H54 (cell line): ENCODE data around the gene WDR36.

Experiments
- DNase-seq: peaks from one replicate; pipeline ENCODE4 v3.0.0; 2011; ENCODE audit warnings: low spot score, mixed read lengths; ENCODE audit not compliant: insufficient read length
- FAIRE-seq: peaks from 3 replicates; lab custom pipeline; 2011; peaks lifted over from hg19 to GRCh38; lab: Jason Lieb, UNC
- POLR2A ChIP-seq: IDR thresholded peaks from 2 replicates; pipeline ENCODE4 v1.6.1; 2011; ENCODE audit warnings: low read depth, mild to moderate bottlenecking, low read length

Gene WDR36

GRCh38 chr5:111075520-111075919 is 16.6 kb upstream of the WDR36 start:
- no peak for TF ChIP-seq POLR2A
- DNase-seq (no peak), FAIRE-seq (no peak)

GRCh38 chr5:111076091-111076490 is 16.1 kb upstream of the WDR36 start:
- TF ChIP-seq POLR2A = no peak
- FAIRE-seq (no peak), DNase-seq (no peak)

- DNase-seq (no peak), FAIRE-seq (no peak)
- no peak for TF ChIP-seq POLR2A
These were observed 14.5 kb upstream of the WDR36 start for GRCh38 chr5:111077678-111078077.

DNA sequence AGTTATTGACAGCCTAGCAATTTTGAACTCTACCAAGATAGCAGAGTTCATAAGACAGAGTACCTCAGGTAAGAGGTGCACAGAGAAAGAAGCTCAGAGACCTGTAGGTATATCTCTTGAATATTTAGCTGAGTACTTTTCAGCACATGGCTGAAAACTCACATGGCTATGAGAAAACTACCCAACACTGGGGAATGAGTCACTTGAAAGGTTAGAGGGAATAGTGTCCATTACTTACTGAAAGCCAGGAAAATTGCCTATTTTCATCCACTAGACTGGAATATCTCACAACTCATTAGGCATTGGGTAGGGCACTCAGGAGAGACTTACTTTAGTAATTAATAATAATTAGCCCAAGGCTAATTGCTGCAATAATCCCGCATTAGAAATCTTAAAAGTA is 12.3 kb upstream of the WDR36 start:
- no peak for TF ChIP-seq POLR2A
- no peak for DNase-seq
- FAIRE-seq = no peak

DNA sequence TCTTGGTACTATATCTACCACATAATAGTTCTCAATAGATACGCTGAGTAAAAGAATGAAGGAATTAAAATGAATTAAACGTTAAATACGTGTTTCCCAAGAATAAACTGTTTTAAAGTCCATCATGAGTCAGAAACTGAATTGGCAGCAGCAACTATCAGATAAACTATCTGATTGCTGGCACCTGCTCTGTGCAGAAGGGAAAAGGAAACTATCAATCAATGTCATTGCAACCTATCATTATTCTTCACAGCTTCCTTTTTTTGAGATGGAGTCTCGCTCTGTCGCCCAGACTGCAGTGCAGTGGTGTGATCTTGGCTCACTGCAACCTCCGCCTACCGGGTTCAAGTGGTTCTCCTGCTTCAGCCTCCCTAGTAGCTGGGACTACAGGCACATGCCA is 8.8 kb upstream of the WDR36 start:
- no peak for TF ChIP-seq POLR2A
- FAIRE-seq = no peak
- no peak for DNase-seq

GRCh38 chr5:111095982-111096381 is 3.8 kb downstream of the WDR36 start:
- FAIRE-seq (no peak), DNase-seq (no peak)
- no peak for TF ChIP-seq POLR2A

DNA sequence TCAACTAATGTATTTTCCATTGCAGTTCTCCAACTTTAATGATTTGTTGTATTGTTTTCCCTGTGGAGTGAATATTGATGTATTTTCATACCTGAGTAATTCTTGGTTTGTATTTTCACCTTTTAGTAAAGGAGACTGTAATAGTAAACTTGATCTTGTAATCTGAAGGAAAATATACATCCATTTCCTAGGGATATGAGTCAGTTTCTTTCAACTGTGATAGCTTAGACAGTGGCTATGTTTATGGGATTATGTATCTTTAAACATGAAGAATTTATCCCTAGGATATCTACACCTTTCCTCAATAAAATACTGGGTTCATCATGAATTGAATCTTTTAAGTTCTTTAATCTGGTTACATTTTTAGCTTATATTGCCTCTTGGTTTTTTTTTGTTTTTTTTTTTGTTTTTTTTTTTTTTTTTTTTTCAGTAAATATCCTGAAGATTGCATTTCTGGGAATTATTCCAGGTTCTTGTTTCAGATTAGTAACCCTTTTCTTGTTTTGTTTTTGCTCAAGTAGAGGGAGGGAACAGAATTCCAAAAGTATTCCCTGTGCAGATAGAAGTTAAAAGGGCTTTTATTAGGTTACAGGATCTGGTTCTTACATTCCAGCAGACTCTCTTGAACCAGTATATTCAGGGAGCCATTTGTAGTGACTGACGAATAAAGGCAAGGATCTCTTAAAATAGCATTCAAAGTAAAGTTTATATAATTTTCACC is 7.1 kb downstream of the WDR36 start:
- FAIRE-seq = no peak
- no peak for TF ChIP-seq POLR2A
- no peak for DNase-seq

DNA sequence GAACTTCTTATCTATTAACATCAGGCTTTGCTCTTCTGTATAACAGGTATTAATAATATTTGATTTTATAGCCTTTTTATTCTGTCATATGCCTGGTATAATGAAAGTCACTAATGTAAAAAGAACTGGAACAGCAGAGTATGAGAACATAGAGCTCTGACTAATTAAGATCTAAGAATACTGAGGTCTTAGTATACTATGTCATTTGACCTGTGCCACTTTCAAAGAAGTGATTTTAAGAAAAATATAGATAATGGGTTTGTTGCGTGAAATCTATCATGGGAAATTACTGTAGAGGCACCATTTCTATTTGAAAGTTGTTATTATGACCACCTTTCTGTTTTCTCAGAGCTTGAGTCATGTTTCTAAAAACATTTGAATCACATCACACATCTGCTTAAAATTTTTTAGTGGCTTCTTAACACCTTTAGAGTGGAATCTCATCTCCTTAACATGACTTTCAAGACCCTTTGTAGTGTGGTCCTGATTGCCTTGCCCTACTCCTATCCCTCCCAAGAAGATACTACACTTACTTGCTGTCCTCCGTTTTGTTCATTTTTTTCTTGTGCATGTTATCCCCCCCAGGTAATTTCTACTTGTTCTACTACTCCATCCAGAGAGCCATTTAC is 14.3 kb downstream of the WDR36 start:
- no peak for DNase-seq
- no peak for TF ChIP-seq POLR2A
- no peak for FAIRE-seq

DNA sequence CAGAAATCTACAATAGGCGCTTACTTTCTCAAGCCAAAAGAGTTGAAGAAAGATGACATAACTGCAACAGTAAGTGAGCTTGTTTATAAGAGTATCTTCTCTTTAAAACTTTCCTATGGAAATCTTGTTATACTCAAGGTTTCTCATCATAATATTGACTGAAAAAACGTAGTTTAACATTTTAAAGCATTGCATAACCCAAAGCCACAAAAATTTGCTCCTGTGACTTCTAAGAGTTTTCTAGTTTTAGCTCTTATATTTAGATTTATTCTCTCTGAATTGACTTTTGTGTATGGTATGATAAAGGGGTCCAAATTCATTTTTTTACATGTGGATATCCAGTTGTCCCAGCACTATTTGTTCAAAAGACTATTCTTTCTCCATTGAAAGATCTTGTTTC is 15.2 kb downstream of the WDR36 start:
- no peak for FAIRE-seq
- no peak for DNase-seq
- no peak for TF ChIP-seq POLR2A

DNA sequence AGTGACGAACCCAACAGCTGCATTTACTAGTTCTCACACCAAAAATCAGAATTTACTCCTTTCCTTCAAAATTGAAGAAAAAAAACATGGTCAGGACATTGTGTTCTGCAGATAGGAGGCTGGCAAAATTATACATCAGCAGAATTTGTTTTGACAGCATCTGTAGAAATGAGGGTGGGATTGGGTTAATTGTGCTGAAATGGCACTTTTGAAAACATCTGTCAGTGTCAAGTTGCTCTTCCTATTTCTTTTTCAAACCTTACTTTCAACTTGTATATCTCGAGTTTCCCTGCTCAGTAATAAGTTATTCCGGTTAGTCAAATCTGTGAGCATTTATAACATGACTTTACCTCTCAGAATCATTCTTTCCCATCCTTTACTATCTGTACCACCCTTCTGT is 19.8 kb downstream of the WDR36 start:
- DNase-seq (no peak), FAIRE-seq (no peak)
- no peak for TF ChIP-seq POLR2A

DNA sequence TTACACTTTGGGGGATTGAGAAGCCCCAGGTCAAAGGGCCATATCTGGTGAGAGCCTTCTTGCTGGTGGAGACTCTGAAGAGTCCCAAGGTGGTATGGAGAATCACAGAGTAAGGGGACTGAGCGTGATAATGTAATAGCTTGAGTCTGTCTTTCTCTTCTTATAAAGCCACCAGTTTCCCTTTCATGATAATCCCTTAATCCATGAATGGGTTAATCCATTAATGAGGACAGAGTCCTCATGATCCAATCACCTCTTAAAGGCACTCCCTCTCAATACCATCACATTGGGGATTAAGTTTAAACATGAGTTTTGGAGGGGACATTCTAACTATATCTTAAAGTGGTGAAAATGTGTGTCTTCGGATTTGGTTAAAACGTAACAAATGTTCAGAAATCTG is 21.5 kb downstream of the WDR36 start:
- FAIRE-seq (no peak), DNase-seq (no peak)

DNA sequence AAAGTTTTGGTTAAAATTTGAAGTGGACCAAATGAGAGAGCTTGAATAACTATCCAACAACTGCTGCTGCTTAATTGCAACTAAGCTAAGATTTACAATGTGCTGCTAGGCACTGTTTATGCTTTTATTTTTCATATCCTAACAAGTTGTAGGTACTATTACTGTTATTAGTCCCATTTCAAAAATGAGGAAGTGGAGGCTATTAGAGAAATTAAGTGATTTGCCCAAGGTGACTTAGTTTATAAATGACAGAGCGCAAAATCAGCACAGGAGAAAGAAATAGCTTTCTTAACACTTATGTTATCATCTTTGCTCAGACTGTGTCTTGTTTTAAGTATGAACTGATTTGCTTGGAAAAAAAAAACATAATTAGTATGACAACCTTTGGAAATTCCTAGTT is 23.1 kb downstream of the WDR36 start:
- no peak for FAIRE-seq
- no peak for TF ChIP-seq POLR2A
- no peak for DNase-seq

More for the DNA sequence above, 21.5 kb downstream of the WDR36 start:
- TF ChIP-seq POLR2A = no peak

GRCh38 chr5:111116550-111116949 is 24.4 kb downstream of the WDR36 start:
- FAIRE-seq (no peak), DNase-seq (no peak)
- TF ChIP-seq POLR2A = no peak

DNA sequence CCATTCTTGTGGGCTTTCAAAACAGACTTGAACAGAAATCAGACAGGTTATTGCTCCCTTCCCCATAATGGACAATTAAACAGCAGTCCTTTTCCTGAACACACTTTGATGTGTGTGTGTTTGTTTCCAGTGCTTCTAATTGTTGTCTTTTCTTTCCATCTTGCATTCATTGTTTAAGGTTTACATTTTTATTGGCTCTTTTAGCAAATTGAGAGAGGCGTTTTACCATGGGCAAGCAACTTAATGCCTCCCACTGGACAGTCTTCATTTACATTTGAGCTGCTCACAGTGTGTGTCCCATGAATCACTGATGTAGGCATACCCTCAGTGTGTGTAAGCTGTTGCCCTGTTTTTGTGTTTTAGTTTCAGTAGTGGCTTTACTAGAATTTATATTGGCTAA is 25.0 kb downstream of the WDR36 start:
- no peak for FAIRE-seq
- TF ChIP-seq POLR2A = no peak
- DNase-seq = no peak

DNA sequence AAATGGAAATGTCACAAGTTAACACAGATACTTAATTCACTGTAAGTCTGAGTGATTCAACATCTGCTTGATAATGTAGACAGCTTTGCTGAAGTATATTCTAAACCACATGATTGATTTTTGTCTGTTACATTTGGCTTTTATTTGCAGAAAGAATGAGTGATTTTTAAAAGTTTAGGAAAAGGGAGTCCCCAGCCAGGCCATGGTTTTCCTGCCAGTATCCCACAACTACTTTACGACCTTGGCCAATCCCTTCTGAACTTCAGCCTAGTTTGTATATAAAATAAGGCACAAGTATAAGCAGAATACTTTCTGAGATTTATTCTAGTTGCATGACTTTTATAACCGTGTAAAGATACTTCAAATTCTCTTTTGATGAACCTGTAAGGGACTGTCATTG is 27.1 kb downstream of the WDR36 start:
- TF ChIP-seq POLR2A = no peak
- DNase-seq = no peak
- FAIRE-seq = no peak
